SK-N-SH (cell line): Measurements from ENCODE around the gene TSPAN14. TPM values are rescaled to one million over a fixed set of nuclear protein-coding genes. Genes with fewer than 3 reads are reported as not detected.

Experiments used
- CTCF ChIA-PET: fragments of 300-600, 350-600 bp; formaldehyde crosslinking; extraction: SDS; loops from one replicate; lab custom pipeline; 2021; lab: Yijun Ruan, JAX
- POLR2A ChIA-PET: fragments of 350-600 bp; sonication (Branson Sonifier 250); formaldehyde crosslinking; extraction: SDS; loops from one replicate; lab custom pipeline; 2020; ENCODE audit warnings: antibody characterized with exemption, inconsistent platforms; lab: Yijun Ruan, JAX
- DNase-seq: peaks from one replicate; pipeline ENCODE4 v3.0.0; 2012
- H2AFZ ChIP-seq: fragments of 200-600 bp; sonication (generic); 2 replicates; pipeline ENCODE4 v1.8.1; 2016; ENCODE audit warnings: antibody characterized with exemption, mild to moderate bottlenecking, low read depth
- H3F3A ChIP-seq: fragments of 200-600 bp; sonication (generic); replicated peaks from 2 replicates; pipeline ENCODE3; 2016; ENCODE audit warnings: antibody characterized with exemption, mild to moderate bottlenecking; ENCODE audit not compliant: insufficient read depth
- H3K27ac ChIP-seq, 2 experiments: fragments of 200-500 bp in 1 of 2; fragments of 200-600 bp in 1 of 2; sonication (Bioruptor generic) in 1 of 2; sonication (generic), shearing (Covaris generic) in 1 of 2; 2 replicates each; pipeline versions ENCODE4 v1.5.1 to v1.6.1; 2014 to 2016; ENCODE audit warnings: low read depth in 2 of 2, inconsistent platforms in 1 of 2, low read length in 1 of 2, mild to moderate bottlenecking in 1 of 2, mixed read lengths in 1 of 2
- H3K27me3 ChIP-seq: fragments of 200-600 bp; sonication (generic), shearing (Covaris generic); 2 replicates; pipeline ENCODE4 v1.6.1; 2016; ENCODE audit warnings: mixed run types; ENCODE audit not compliant: insufficient read depth
- H3K36me3 ChIP-seq, 2 experiments: fragments of 200-500 bp in 1 of 2; fragments of 200-600 bp in 1 of 2; sonication (Bioruptor generic) in 1 of 2; sonication (generic) in 1 of 2; replicated peaks in 1 of 2; 2 replicates each; pipeline versions ENCODE3 to v1.5.1; 2014 to 2016; ENCODE audit warnings: low read length in 1 of 2, mild to moderate bottlenecking in 1 of 2; ENCODE audit not compliant: insufficient read depth in 2 of 2, control insufficient read depth in 1 of 2
- H3K4me1 ChIP-seq, 2 experiments: fragments of 200-500 bp in 1 of 2; fragments of 200-600 bp in 1 of 2; sonication (Bioruptor generic) in 1 of 2; sonication (generic), shearing (Covaris generic) in 1 of 2; 2 replicates each; pipeline versions ENCODE4 v1.5.1 to v1.6.1; 2014 to 2016; ENCODE audit warnings: low read depth in 1 of 2, low read length in 1 of 2, mixed run types in 1 of 2; ENCODE audit not compliant: insufficient read depth in 2 of 2, control insufficient read depth in 1 of 2
- H3K4me2 ChIP-seq: fragments of 200-600 bp; sonication (generic), shearing (Covaris generic); 2 replicates; pipeline ENCODE4 v1.6.1; 2017; ENCODE audit warnings: mixed run types
- H3K4me3 ChIP-seq, 2 experiments: fragments of 200-500 bp in 1 of 2; fragments of 200-600 bp in 1 of 2; sonication (Bioruptor generic) in 1 of 2; sonication (generic), shearing (Covaris generic) in 1 of 2; 2 replicates each; pipeline versions ENCODE4 v1.5.1 to v1.8.1; 2014 to 2016; ENCODE audit warnings: low read depth in 2 of 2, inconsistent platforms in 1 of 2, low read length in 1 of 2, mild to moderate bottlenecking in 1 of 2, mixed read lengths in 1 of 2, moderate library complexity in 1 of 2
- H3K79me2 ChIP-seq: fragments of 200-600 bp; sonication (generic); 2 replicates; pipeline ENCODE4 v1.8.1; 2017; ENCODE audit warnings: mild to moderate bottlenecking; ENCODE audit not compliant: insufficient read depth
- H3K9ac ChIP-seq: fragments of 200-600 bp; sonication (generic); 2 replicates; pipeline ENCODE4 v1.6.1; 2017; ENCODE audit warnings: mixed run types
- H3K9me2 ChIP-seq: fragments of 200-600 bp; sonication (generic); 2 replicates; pipeline ENCODE4 v1.6.1; 2017; ENCODE audit warnings: mixed run types
- H3K9me3 ChIP-seq: fragments of 200-600 bp; sonication (generic); 2 replicates; pipeline ENCODE4 v1.6.1; 2017; ENCODE audit warnings: mixed run types, mild to moderate bottlenecking, moderate library complexity
- H4K20me1 ChIP-seq: fragments of 200-600 bp; sonication (generic); 2 replicates; pipeline ENCODE4 v1.6.1; 2017; ENCODE audit warnings: mild to moderate bottlenecking, mixed run types; ENCODE audit not compliant: insufficient read depth
- CHD2 ChIP-seq: fragments of 150-350 bp; IDR thresholded peaks from 2 replicates; pipeline ENCODE4 v1.6.1; 2018; ENCODE audit warnings: low read length; ENCODE audit not compliant: partially characterized antibody
- EP300 ChIP-seq, 2 experiments: IDR thresholded peaks; 2 replicates each; pipeline versions ENCODE4 v1.4.0 to v1.6.1; 2012; ENCODE audit warnings: borderline replicate concordance in 1 of 2, low read depth in 1 of 2, low read length in 1 of 2
- EZH2phosphoT487 ChIP-seq: fragments of 200-600 bp; sonication (generic); IDR thresholded peaks from 2 replicates; pipeline ENCODE4 v1.6.1; 2017; ENCODE audit warnings: low read depth, mixed run types, mild to moderate bottlenecking, antibody characterized with exemption, moderate library complexity, borderline replicate concordance
- FOXM1 ChIP-seq: IDR thresholded peaks from 2 replicates; pipeline ENCODE4 v1.4.0; 2012; ENCODE audit warnings: low read depth, mild to moderate bottlenecking
- GABPA ChIP-seq: IDR thresholded peaks from 2 replicates; pipeline ENCODE4 v1.4.0; 2012; ENCODE audit warnings: low read depth, mild to moderate bottlenecking
- GATA2 ChIP-seq: sonication (generic); formaldehyde crosslinking; IDR thresholded peaks from 2 replicates; pipeline ENCODE4 v1.5.0; 2020; ENCODE audit warnings: mild to moderate bottlenecking, missing genetic modification reagents
- MAX ChIP-seq: IDR thresholded peaks from 2 replicates; pipeline ENCODE4 v1.4.0; 2012; ENCODE audit warnings: low read depth
- MEF2A ChIP-seq: IDR thresholded peaks from 2 replicates; pipeline ENCODE4 v1.4.0; 2012; ENCODE audit warnings: low read depth, borderline replicate concordance
- NRF1 ChIP-seq: IDR thresholded peaks from 2 replicates; pipeline ENCODE4 v1.6.1; 2012; ENCODE audit warnings: low read depth, mild to moderate bottlenecking, low read length
- PBX3 ChIP-seq: IDR thresholded peaks from 2 replicates; pipeline ENCODE4; 2012
- POLR2AphosphoS5 ChIP-seq: IDR thresholded peaks from 2 replicates; pipeline ENCODE4 v1.6.1; 2012; ENCODE audit warnings: low read depth, low read length
- RAD21 ChIP-seq: IDR thresholded peaks from 2 replicates; pipeline ENCODE4 v1.6.1; 2012; ENCODE audit warnings: mild to moderate bottlenecking, low read length
- RCOR1 ChIP-seq: fragments of 150-350 bp; IDR thresholded peaks from 2 replicates; pipeline ENCODE4 v1.6.1; 2017; ENCODE audit warnings: antibody characterized with exemption, low read length
- REST ChIP-seq: IDR thresholded peaks from 2 replicates; pipeline ENCODE4 v1.6.1; 2012; ENCODE audit warnings: mild to moderate bottlenecking, low read depth, low read length, moderate library complexity
- RXRA ChIP-seq: IDR thresholded peaks from 2 replicates; pipeline ENCODE4 v1.4.0; 2012; ENCODE audit warnings: low read depth, mild to moderate bottlenecking, borderline replicate concordance
- SIN3A ChIP-seq: IDR thresholded peaks from 2 replicates; pipeline ENCODE4 v1.6.1; 2012; ENCODE audit warnings: low read depth, mild to moderate bottlenecking, low read length, moderate library complexity, borderline replicate concordance
- SMC3 ChIP-seq: IDR thresholded peaks from 2 replicates; pipeline ENCODE4 v1.6.1; 2012; ENCODE audit warnings: low read depth, low read length, improper control_type of control experiment
- TCF12 ChIP-seq: IDR thresholded peaks from 2 replicates; pipeline ENCODE4 v1.4.0; 2012
- TEAD4 ChIP-seq: IDR thresholded peaks from 2 replicates; pipeline ENCODE4 v1.4.0; 2012; ENCODE audit warnings: mild to moderate bottlenecking, borderline replicate concordance; ENCODE audit not compliant: insufficient read depth
- WGBS: methylation state at CpG from one replicate; pipeline ENCODE4 v1.1.6; 2017; ENCODE audit warnings: low lambda C conversion rate; 5-methylcytosine and 5-hydroxymethylcytosine counted together
- polyA plus RNA-seq, 3 experiments: library from polyadenylated mRNA; depleted of rRNA; stranded (reverse); fragments of >200 nt; gene quantifications; 2 replicates each; pipeline ENCODE4 v1.2.3, GENCODE V29; 2012

Gene TSPAN14
- polyA plus RNA-seq, 1 of the 3 experiments (the other 2 are of a cell fraction), result 78.1 TPM

- no peaks in the 10 kb centered on the region for H3K9me3 ChIP-seq
- POLR2A ChIA-PET, result interaction anchor here (0.6 kb wide), 1 partner anchor 120 kb away, joined by 3 read pairs; no protein-coding TSS in a partner anchor
- TF ChIP-seq CHD2 (no peak), REST (no peak), MAX (no peak), EZH2phosphoT487 (no peak), RCOR1 (no peak), SMC3 (no peak), GATA2 (CRISPR knock-in tag) (no peak), MEF2A (no peak), GABPA (no peak)
- H3K36me3 ChIP-seq, result no peaks in the 10 kb centered on the region
- no peaks in the 10 kb centered on the region for H3K9me2 ChIP-seq
- WGBS, result 94% methylated on average over 2 of the region's 2 CpGs
- H3K9ac ChIP-seq, result no peak overlapping the region
- H3K4me1 ChIP-seq, result no peaks in the 10 kb centered on the region
- H3K79me2 ChIP-seq, result no peaks in the 10 kb centered on the region
- H2AFZ ChIP-seq, result no peak overlapping the region
- CTCF ChIA-PET, result interaction anchor here (0.6 kb wide), 1 partner anchor 84 kb away, joined by 3 read pairs; no protein-coding TSS in a partner anchor
- no peaks in the 10 kb centered on the region for H4K20me1 ChIP-seq
- H3K27me3 ChIP-seq, result no peaks in the 10 kb centered on the region
- H3K4me3 ChIP-seq, result no peak overlapping the region
- H3K27ac ChIP-seq, result no peak overlapping the region
- H3K4me2 ChIP-seq, result no peak overlapping the region
- DNase-seq, result no peak
- H3F3A ChIP-seq, result peaks cover 3% of the 10 kb centered on the region
These were observed 74.1 kb downstream of the TSPAN14 start for GRCh38 chr10:80528185-80528700.

- no peak for DNase-seq
- Histone ChIP-seq H3K4me1 (no peaks in the 10 kb centered on the region), H2AFZ (no peak overlapping the region), H3K4me2 (no peak overlapping the region), H4K20me1 (no peaks in the 10 kb centered on the region), H3K36me3 (no peaks in the 10 kb centered on the region), H3K27me3 (no peaks in the 10 kb centered on the region), H3K27ac (no peak overlapping the region), H3K9me2 (no peaks in the 10 kb centered on the region), H3F3A (peaks cover 3% of the 10 kb centered on the region), H3K9me3 (no peaks in the 10 kb centered on the region), H3K79me2 (no peaks in the 10 kb centered on the region), H3K9ac (no peak overlapping the region), H3K4me3 (no peak overlapping the region)
- ChIA-PET POLR2A (no interaction called here), CTCF (no interaction called here)
- 93% methylated on average over 5 of the region's 6 CpGs for WGBS
- no peak for TF ChIP-seq EZH2phosphoT487
- TF ChIP-seq SMC3, result no peak
- TF ChIP-seq NRF1, result no peak
- no peak for TF ChIP-seq TEAD4
- TF ChIP-seq FOXM1, result no peak
- TF ChIP-seq PBX3, result no peak
- TF ChIP-seq REST, result no peak
- no peak for TF ChIP-seq RXRA
- no peak for TF ChIP-seq POLR2AphosphoS5
- no peak for TF ChIP-seq TCF12
- no peak for TF ChIP-seq EP300 (IDR thresholded peaks at IDR 0.05; ENCODE audit: borderline replicate concordance in 1 of 2, low read depth in 1 of 2, low read length in 1 of 2)
- no peak for TF ChIP-seq SIN3A
- no peak for TF ChIP-seq RAD21
These were observed 74.8 kb downstream of the TSPAN14 start for GRCh38 chr10:80528901-80529300.
